Prostate gland (tissue), 2 donors: ENCODE measurements around the gene E2F4. TPM values are rescaled to one million over a fixed set of nuclear protein-coding genes. Genes with fewer than 3 reads are reported as not detected.
A peak's percentile ranks its signal among the peaks of the same experiment; 100 is the strongest.

Source experiments
- DNase-seq: peaks from one replicate; pipeline ENCODE4 v3.0.0-alpha.2; 2019; ENCODE audit warnings: low spot score
- H3K27ac ChIP-seq, 2 donors: fragments of 200-600 bp; sonication (generic); 2 replicates each; pipeline ENCODE4 v1.5.1; 2017 to 2019
- H3K27me3 ChIP-seq: fragments of 200-600 bp; sonication (generic); replicated peaks from 2 replicates; pipeline ENCODE4 v1.5.1; 2019; ENCODE audit not compliant: insufficient read depth
- H3K36me3 ChIP-seq, 2 donors: fragments of 200-600 bp; sonication (generic); 1 replicate in 1 of 2; 2 replicates in 1 of 2; pipeline versions ENCODE4 v1.5.1 to v1.8.1; 2017 to 2019
- H3K4me1 ChIP-seq: fragments of 200-600 bp; sonication (generic); replicated peaks from 2 replicates; pipeline ENCODE4 v1.5.1; 2019
- H3K4me3 ChIP-seq, 2 donors: fragments of 200-600 bp; sonication (generic); 2 replicates each; pipeline ENCODE4 v1.5.1; 2017 to 2019
- H3K9me3 ChIP-seq: fragments of 200-600 bp; sonication (generic); 2 replicates; pipeline ENCODE4 v1.5.1; 2017
- POLR2A ChIP-seq: fragments of 450-650 bp; IDR thresholded peaks from one replicate; pipeline ENCODE4 v1.6.1; 2016; ENCODE audit warnings: antibody characterized with exemption, mild to moderate bottlenecking
- POLR2AphosphoS5 ChIP-seq: sonication (generic); formaldehyde crosslinking; IDR thresholded peaks from one replicate; pipeline ENCODE4 v1.6.1; 2017; ENCODE audit warnings: antibody characterized with exemption
- WGBS: methylation state at CpG from one replicate; pipeline ENCODE4 v1.1.5; 2018; 5-methylcytosine and 5-hydroxymethylcytosine counted together
- intact Hi-C: fragments of 100-400 bp; cut with DNase I; formaldehyde crosslinking; loops from one replicate; pipeline ENCODE4 v1.14.2; 2022
- total RNA-seq, 2 donors: library from RNA; depleted of rRNA; stranded (reverse); fragments of >200 nt; gene quantifications; one replicate each; pipeline ENCODE4 v1.1.0, GENCODE V29; 2016
- TF ChIP-seq, protein P1 (sequence below), 4 experiments: fragments of 200-600 bp in 2 of 4; fragments of 450-650 bp in 2 of 4; sonication (generic) in 2 of 4; IDR thresholded peaks; 1 replicate in 3 of 4; 2 replicates in 1 of 4; pipeline ENCODE4 v1.5.1; 2016 to 2019; ENCODE audit warnings: antibody characterized with exemption in 4 of 4, mild to moderate bottlenecking in 2 of 4, moderate library complexity in 2 of 4

The E2F4 gene
- total RNA-seq, 2 donors from 2014 or later: 91.6 to 105 TPM

DNA sequence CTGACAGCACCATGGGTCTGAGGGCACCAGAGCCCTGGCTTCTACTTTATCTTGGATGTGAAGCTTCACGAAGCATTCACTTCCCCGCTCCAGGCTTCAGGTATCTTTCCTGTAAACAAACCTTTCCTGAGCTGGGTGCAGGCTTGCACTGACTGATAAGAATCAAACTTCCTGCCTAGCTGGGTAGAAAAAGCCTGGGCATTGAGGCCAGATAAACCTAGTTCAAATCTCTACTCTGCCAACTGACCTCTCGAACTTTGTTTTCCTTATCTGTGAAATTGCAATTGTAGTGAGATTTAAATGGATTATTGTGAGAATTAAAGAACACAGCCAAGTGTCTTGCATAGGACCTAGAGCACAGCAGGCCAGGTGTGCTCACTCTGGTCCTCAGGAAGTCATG lies 32.0 kb downstream of the E2F4 start:
- Histone ChIP-seq H3K27ac (no peak overlapping the region), H3K9me3 (no peaks in the 10 kb centered on the region), H3K4me1 (no peaks in the 10 kb centered on the region), H3K27me3 (no peaks in the 10 kb centered on the region), H3K36me3 (peaks cover 0 to 5% of the 10 kb centered on the region in 2 donors), H3K4me3 (no peak overlapping the region)
- intact Hi-C loops: no loop called here
- 32% methylated on average over 3 of the region's 3 CpGs for WGBS
- no peak for DNase-seq
- TF ChIP-seq POLR2AphosphoS5: no peak
- TF ChIP-seq, protein P1, sequence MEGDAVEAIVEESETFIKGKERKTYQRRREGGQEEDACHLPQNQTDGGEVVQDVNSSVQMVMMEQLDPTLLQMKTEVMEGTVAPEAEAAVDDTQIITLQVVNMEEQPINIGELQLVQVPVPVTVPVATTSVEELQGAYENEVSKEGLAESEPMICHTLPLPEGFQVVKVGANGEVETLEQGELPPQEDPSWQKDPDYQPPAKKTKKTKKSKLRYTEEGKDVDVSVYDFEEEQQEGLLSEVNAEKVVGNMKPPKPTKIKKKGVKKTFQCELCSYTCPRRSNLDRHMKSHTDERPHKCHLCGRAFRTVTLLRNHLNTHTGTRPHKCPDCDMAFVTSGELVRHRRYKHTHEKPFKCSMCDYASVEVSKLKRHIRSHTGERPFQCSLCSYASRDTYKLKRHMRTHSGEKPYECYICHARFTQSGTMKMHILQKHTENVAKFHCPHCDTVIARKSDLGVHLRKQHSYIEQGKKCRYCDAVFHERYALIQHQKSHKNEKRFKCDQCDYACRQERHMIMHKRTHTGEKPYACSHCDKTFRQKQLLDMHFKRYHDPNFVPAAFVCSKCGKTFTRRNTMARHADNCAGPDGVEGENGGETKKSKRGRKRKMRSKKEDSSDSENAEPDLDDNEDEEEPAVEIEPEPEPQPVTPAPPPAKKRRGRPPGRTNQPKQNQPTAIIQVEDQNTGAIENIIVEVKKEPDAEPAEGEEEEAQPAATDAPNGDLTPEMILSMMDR (IDR thresholded peaks at IDR 0.05): no peak
- TF ChIP-seq POLR2A: no peak

DNA sequence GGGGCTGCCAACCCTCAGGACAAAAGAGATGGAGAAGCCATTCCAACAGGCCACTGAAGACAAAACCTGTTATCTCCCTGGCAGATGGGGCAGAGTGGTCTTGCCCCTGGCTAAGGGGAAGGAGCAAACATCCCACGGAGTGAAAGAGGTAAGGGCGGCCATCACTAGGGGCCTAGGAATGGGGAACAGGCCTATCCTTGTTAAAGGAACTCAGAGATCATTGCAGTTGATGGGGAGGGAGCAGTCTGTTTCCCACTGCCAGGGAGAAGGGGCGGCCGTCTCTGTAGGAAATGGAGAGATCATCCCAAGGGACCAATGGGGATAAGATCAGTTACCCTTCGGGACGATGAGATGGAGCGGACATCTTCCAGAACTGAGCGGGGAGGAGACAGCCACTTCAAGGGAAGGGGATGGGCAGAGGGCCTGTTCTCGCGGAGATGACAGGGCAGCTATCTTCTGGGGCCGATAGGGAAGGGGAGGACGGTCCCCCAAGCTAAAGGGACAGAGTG lies 34.4 kb downstream of the E2F4 start:
- no peak for TF ChIP-seq POLR2AphosphoS5
- Histone ChIP-seq H3K4me3 (peak overlapping the region; percentile 82 to 91), H3K27ac (peak overlapping the region; percentile 56 to 73), H3K27me3 (no peaks in the 10 kb centered on the region), H3K36me3 (peaks cover 3 to 23% of the 10 kb centered on the region in 2 donors), H3K9me3 (no peaks in the 10 kb centered on the region), H3K4me1 (no peaks in the 10 kb centered on the region)
- no peak for DNase-seq
- intact Hi-C loops: no loop called here
- WGBS: 5% methylated on average over 12 of the region's 12 CpGs

DNA sequence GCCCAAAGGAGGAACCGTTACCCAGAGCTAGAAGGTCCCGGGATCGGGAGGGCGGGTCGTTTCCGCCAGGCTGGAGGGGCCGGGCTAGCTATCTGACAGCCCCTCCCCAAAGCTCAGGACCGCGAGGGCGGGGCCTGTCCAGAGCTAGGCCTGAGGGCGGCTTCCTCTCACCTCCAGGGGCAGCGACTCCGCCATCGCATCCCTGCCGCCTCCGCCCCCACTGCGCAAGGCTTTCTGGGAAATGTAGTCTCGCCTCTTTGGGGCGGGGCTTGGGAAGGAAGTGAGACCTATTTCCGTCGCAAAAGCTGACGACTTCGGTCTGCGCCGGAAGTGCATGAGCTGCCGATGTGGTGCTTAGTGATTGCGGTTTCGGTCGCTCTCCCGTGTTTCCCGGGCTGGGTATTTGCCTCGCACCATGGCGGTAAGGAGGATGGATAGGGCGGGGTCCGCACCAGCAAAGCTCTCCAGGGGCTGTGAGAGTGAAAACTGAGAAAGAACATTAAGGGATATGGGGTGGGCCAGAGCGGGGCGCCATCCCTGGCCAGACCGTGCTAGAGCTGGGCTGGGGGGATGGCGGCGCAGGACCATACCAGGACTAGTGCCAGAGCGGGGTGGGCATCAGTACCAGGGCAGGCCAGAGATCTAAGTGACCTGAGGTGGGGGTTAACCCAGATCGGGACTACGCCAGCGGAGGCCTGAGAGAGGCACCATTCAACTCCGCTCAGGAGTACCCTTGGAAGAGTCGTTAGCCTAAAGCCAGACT lies 35.0 kb downstream of the E2F4 start, which contains the start of gene TMEM208:
TSS of gene TMEM208 (plus strand) at position 327 of the 763 bp plus-strand sequence. CDS start at position 416, 89 bp downstream.
- peak; percentile 100 for TF ChIP-seq POLR2AphosphoS5
- TF ChIP-seq POLR2A: peak; percentile 70
- TF ChIP-seq, protein P1 (IDR thresholded peaks at IDR 0.05): peak in 3 of 4 experiments; percentile 14 to 58 (median 52)
- Histone ChIP-seq H3K4me1 (no peaks in the 10 kb centered on the region), H3K9me3 (no peaks in the 10 kb centered on the region), H3K4me3 (peak within 1 kb of the TSS; percentile 82 to 91), H3K27me3 (no peaks in the 10 kb centered on the region), H3K27ac (peak within 1 kb of the TSS; percentile 61 to 73), H3K36me3 (peaks cover 3 to 23% of the 10 kb centered on the region in 2 donors)
- WGBS: under 1% methylated on average over 46 of the region's 46 CpGs
- DNase-seq: peak; percentile 95
- intact Hi-C loops: no loop called here

DNA sequence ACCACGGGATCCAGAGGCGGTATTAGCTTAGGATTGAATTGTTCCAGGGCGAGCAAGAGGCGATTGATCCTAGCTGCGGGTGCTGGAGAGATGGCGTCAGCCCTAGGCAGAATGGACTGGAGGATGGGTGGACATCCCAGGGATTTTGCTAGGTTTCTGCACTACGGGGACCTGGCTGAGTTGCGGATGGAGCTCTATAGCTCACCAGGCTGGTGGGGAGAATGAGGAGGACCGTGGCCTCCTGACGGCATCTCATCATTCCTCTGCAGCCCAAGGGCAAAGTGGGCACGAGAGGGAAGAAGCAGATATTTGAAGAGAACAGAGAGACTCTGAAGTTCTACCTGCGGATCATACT lies 35.6 kb downstream of the E2F4 start:
- Histone ChIP-seq H3K4me3 (peak overlapping the region; percentile 82 to 91), H3K36me3 (peaks cover 3 to 23% of the 10 kb centered on the region in 2 donors), H3K4me1 (no peaks in the 10 kb centered on the region), H3K27ac (peak overlapping the region; percentile 61 to 73), H3K27me3 (no peaks in the 10 kb centered on the region), H3K9me3 (no peaks in the 10 kb centered on the region)
- TF ChIP-seq, protein P1 (IDR thresholded peaks at IDR 0.05): no peak
- TF ChIP-seq POLR2AphosphoS5: no peak
- no peak for TF ChIP-seq POLR2A
- WGBS: 8% methylated on average over 12 of the region's 12 CpGs
- intact Hi-C loops: no loop called here
- no peak for DNase-seq

DNA sequence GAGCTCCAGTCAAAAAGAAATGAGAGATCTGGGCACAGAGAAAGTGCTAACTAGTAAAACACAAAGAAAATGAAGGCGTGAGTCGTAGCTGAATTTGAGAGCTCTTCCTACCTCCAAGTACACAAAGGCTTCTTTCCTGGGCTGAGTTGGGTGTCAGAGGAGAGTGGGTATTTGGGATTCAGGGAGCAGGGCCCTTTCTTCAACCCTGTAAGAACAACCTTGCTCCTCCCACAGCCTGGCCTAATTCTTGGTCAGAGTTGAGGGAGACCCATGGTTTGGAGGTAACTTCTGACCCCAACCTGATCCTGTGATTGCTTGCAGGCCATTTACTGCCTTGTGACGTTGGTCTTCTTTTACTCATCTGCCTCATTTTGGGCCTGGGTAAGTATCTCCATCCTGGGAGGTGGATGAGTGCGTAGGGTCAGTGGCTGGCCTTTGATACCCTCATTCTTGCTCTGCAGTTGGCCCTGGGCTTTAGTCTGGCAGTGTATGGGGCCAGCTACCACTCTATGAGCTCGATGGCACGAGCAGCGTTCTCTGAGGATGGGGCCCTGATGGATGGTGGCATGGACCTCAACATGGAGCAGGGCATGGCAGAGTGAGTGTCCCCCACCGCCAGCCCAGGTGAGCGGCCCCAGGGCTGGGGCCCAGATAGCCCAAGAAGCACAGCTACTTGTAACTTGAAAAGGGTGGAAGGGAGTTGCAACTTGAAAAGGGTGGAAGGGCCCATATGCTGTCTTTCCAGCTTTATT lies 36.3 kb downstream of the E2F4 start:
- Histone ChIP-seq H3K4me1 (no peaks in the 10 kb centered on the region), H3K36me3 (peaks cover 3 to 23% of the 10 kb centered on the region in 2 donors), H3K9me3 (no peaks in the 10 kb centered on the region), H3K27ac (no peak overlapping the region), H3K4me3 (peak overlapping the region in 1 of 2 donors; percentile 91), H3K27me3 (no peaks in the 10 kb centered on the region)
- TF ChIP-seq POLR2A (no peak), POLR2AphosphoS5 (no peak)
- TF ChIP-seq, protein P1 (IDR thresholded peaks at IDR 0.05): no peak
- 85% methylated on average over 9 of the region's 9 CpGs for WGBS
- DNase-seq: no peak
- intact Hi-C loops: no loop called here
